WTC11 (cell line): ENCODE results near the gene MOGAT2. TPM values are rescaled to one million over a fixed set of nuclear protein-coding genes. Genes with fewer than 3 reads are reported as not detected.

Source experiments
- ATAC-seq: fragments of 200-7000 bp; cut with Tn5 transposase; 2 replicates; pipeline ENCODE4 v1.10.0; 2021; ENCODE audit warnings: mild to moderate bottlenecking, moderate library complexity
- CTCF ChIA-PET: fragments of 300-600 bp; sonication (Branson Sonifier 250); formaldehyde crosslinking; loops from one replicate; lab custom pipeline; 2021; ENCODE audit warnings: antibody characterized with exemption; lab: Charles Lee
- POLR2A ChIA-PET: fragments of 350-600 bp; sonication (Branson Sonifier 250); formaldehyde crosslinking; loops from one replicate; lab custom pipeline; 2021; ENCODE audit warnings: antibody characterized with exemption; lab: Charles Lee
- DNase-seq: peaks from one replicate; pipeline ENCODE4 v3.0.0; 2021; ENCODE audit warnings: low spot score
- H3K27ac Mint-ChIP-seq: 2 replicates; pipeline ENCODE4 v1.8.0; 2021; ENCODE audit warnings: mixed read lengths
- H3K27me3 Mint-ChIP-seq: 2 replicates; pipeline ENCODE4 v1.8.0; 2021; ENCODE audit warnings: low read depth, mild to moderate bottlenecking, moderate library complexity, mixed read lengths
- H3K36me3 Mint-ChIP-seq: 2 replicates; pipeline ENCODE4 v1.8.0; 2021; ENCODE audit warnings: mixed read lengths
- H3K4me1 Mint-ChIP-seq: 2 replicates; pipeline ENCODE4 v1.8.0; 2022; ENCODE audit warnings: mixed read lengths
- H3K4me3 Mint-ChIP-seq: 2 replicates; pipeline ENCODE4 v1.8.0; 2021; ENCODE audit warnings: mild to moderate bottlenecking, moderate library complexity, mixed read lengths
- H3K9me3 Mint-ChIP-seq: 2 replicates; pipeline ENCODE4 v1.8.0; 2021; ENCODE audit warnings: mixed read lengths
- ATF1 ChIP-seq: sonication (generic); formaldehyde crosslinking; IDR thresholded peaks from 2 replicates; pipeline ENCODE4 v1.8.1; 2023; ENCODE audit warnings: mild to moderate bottlenecking, moderate library complexity, missing genetic modification reagents
- EMX1 ChIP-seq: fragments of 250-450 bp; sonication (Bioruptor Pico); IDR thresholded peaks from 2 replicates; pipeline ENCODE4 v1.8.0; 2021; ENCODE audit warnings: mild to moderate bottlenecking
- FOXJ3 ChIP-seq: sonication (generic); formaldehyde crosslinking; IDR thresholded peaks from 2 replicates; pipeline ENCODE4 v1.9.0; 2021; ENCODE audit warnings: missing genetic modification reagents, mild to moderate bottlenecking, borderline replicate concordance
- GTF2I ChIP-seq: fragments of 250-450 bp; sonication (Bioruptor Pico); conservative IDR thresholded peaks from 2 replicates; pipeline ENCODE4 v1.4.0; 2021; ENCODE audit warnings: mild to moderate bottlenecking
- HMGA2 ChIP-seq: fragments of 250-450 bp; sonication (Bioruptor Pico); IDR thresholded peaks from 2 replicates; pipeline ENCODE4 v1.4.0; 2021; ENCODE audit warnings: mild to moderate bottlenecking, moderate library complexity
- MYBL2 ChIP-seq: sonication (generic); formaldehyde crosslinking; IDR thresholded peaks from 2 replicates; pipeline ENCODE4 v1.8.1; 2023; ENCODE audit warnings: mild to moderate bottlenecking, moderate library complexity, missing genetic modification reagents
- NR1H2 ChIP-seq: sonication (generic); formaldehyde crosslinking; IDR thresholded peaks from 2 replicates; pipeline ENCODE4 v1.9.0; 2021; ENCODE audit warnings: mild to moderate bottlenecking, moderate library complexity, missing genetic modification reagents
- SP1 ChIP-seq: sonication (generic); formaldehyde crosslinking; conservative IDR thresholded peaks from 2 replicates; pipeline ENCODE4 v1.8.1; 2022; ENCODE audit warnings: missing genetic modification reagents
- ZBTB21 ChIP-seq: sonication (generic); formaldehyde crosslinking; IDR thresholded peaks from 2 replicates; pipeline ENCODE4 v1.8.1; 2023; ENCODE audit warnings: mild to moderate bottlenecking, missing genetic modification reagents, borderline replicate concordance
- ZNF121 ChIP-seq: sonication (generic); formaldehyde crosslinking; IDR thresholded peaks from 2 replicates; pipeline ENCODE4 v1.8.0; 2023; ENCODE audit warnings: missing genetic modification reagents
- ZNF138 ChIP-seq: sonication (generic); formaldehyde crosslinking; conservative IDR thresholded peaks from 2 replicates; pipeline ENCODE4 v1.8.1; 2022; ENCODE audit warnings: mild to moderate bottlenecking, moderate library complexity, missing genetic modification reagents
- ZNF232 ChIP-seq: sonication (generic); formaldehyde crosslinking; IDR thresholded peaks from 2 replicates; pipeline ENCODE4 v1.8.0; 2022; ENCODE audit warnings: mild to moderate bottlenecking, missing genetic modification reagents
- total RNA-seq: library from RNA; stranded (reverse); gene quantifications from 3 replicates; pipeline ENCODE4 v1.2.3, GENCODE V29; 2021
- TF ChIP-seq, protein P1 (sequence below): sonication (generic); formaldehyde crosslinking; IDR thresholded peaks from 2 replicates; pipeline ENCODE4 v1.8.1; 2023; ENCODE audit warnings: mild to moderate bottlenecking, missing genetic modification reagents
- TF ChIP-seq, protein P2 (sequence below): sonication (generic); formaldehyde crosslinking; IDR thresholded peaks from 2 replicates; pipeline ENCODE4 v1.8.0; 2022; ENCODE audit warnings: mild to moderate bottlenecking, missing genetic modification reagents
- TF ChIP-seq, protein P3 (sequence below): sonication (generic); formaldehyde crosslinking; IDR thresholded peaks from 2 replicates; pipeline ENCODE4 v1.8.1; 2023; ENCODE audit warnings: mild to moderate bottlenecking, missing genetic modification reagents
- TF ChIP-seq, protein P4 (sequence below): sonication (generic); formaldehyde crosslinking; IDR thresholded peaks from 2 replicates; pipeline ENCODE4 v1.8.0; 2023; ENCODE audit warnings: missing genetic modification reagents, mild to moderate bottlenecking, borderline replicate concordance
- TF ChIP-seq, protein P5 (sequence below): fragments of 250-450 bp; sonication (Bioruptor Pico); IDR thresholded peaks from 2 replicates; pipeline ENCODE4 v1.8.0; 2021; ENCODE audit warnings: mild to moderate bottlenecking
- TF ChIP-seq, protein P6 (sequence below): fragments of 250-450 bp; sonication (Bioruptor Pico); IDR thresholded peaks from 2 replicates; pipeline ENCODE4 v1.9.0; 2021; ENCODE audit warnings: mild to moderate bottlenecking
- TF ChIP-seq, protein P7 (sequence below): sonication (generic); formaldehyde crosslinking; IDR thresholded peaks from 2 replicates; pipeline ENCODE4 v1.8.1; 2023; ENCODE audit warnings: mild to moderate bottlenecking, missing genetic modification reagents, moderate library complexity
- TF ChIP-seq, protein P8 (sequence below): sonication (generic); formaldehyde crosslinking; IDR thresholded peaks from 2 replicates; pipeline ENCODE4 v1.8.1; 2022; ENCODE audit warnings: low read depth, missing genetic modification reagents, borderline replicate concordance

The MOGAT2 gene
- total RNA-seq, 1 experiment from 2014 or later, result not detected

DNA sequence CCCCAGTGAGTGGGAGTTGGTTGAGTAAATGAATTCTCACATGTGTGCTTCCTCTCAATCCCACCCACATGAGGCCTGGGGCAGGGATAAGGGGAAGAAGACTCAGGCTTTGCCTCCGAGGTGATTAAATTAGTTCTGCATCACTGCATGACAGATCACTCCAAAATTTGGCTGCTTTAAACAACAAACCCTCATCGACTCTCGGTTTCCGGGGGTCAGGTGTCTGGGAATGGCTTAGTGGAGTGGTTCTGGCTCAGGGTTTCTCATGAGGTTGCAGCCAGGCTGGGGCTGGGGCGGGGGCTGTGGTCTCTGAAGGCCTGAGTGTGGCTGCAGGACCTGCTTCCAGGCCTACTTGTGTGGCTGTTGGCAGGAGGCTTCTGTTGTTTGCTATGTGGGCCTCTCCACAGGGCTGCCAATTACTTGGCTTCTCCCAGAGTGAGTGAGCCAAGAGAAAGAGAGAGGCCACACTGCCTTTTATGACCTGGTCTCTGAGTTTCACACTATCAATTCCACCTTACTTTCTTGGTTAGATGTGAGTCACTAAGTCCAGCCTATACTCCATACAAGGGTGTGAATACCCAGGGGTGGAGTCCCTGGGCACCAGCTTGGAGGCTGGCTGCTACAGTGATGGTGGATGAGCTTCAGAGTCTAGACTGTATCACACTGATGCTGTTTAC lies 15.9 kb downstream of the MOGAT2 start:
- 0 out of 2 replicates have a peak, but pooled peaks cover 3% of the 10 kb centered on the region for H3K4me1 Mint-ChIP-seq
- no peaks in the 10 kb centered on the region for H3K9me3 Mint-ChIP-seq
- H3K27ac Mint-ChIP-seq, result no peak overlapping the region
- no peak for TF ChIP-seq NR1H2 (CRISPR knock-in tag)
- TF ChIP-seq ZNF232 (CRISPR knock-in tag), result no peak
- TF ChIP-seq MYBL2, result no peak
- TF ChIP-seq HMGA2 (CRISPR knock-in tag), result no peak
- TF ChIP-seq, protein P1, sequence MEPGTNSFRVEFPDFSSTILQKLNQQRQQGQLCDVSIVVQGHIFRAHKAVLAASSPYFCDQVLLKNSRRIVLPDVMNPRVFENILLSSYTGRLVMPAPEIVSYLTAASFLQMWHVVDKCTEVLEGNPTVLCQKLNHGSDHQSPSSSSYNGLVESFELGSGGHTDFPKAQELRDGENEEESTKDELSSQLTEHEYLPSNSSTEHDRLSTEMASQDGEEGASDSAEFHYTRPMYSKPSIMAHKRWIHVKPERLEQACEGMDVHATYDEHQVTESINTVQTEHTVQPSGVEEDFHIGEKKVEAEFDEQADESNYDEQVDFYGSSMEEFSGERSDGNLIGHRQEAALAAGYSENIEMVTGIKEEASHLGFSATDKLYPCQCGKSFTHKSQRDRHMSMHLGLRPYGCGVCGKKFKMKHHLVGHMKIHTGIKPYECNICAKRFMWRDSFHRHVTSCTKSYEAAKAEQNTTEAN (CRISPR knock-in tag), result no peak
- no peak for TF ChIP-seq EMX1 (CRISPR knock-in tag)
- TF ChIP-seq GTF2I, result no peak
- TF ChIP-seq ZBTB21, result no peak
- TF ChIP-seq, protein P2, sequence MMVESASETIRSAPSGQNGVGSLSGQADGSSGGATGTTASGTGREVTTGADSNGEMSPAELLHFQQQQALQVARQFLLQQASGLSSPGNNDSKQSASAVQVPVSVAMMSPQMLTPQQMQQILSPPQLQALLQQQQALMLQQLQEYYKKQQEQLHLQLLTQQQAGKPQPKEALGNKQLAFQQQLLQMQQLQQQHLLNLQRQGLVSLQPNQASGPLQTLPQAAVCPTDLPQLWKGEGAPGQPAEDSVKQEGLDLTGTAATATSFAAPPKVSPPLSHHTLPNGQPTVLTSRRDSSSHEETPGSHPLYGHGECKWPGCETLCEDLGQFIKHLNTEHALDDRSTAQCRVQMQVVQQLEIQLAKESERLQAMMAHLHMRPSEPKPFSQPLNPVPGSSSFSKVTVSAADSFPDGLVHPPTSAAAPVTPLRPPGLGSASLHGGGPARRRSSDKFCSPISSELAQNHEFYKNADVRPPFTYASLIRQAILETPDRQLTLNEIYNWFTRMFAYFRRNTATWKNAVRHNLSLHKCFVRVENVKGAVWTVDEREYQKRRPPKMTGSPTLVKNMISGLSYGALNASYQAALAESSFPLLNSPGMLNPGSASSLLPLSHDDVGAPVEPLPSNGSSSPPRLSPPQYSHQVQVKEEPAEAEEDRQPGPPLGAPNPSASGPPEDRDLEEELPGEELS (CRISPR knock-in tag), result no peak
- TF ChIP-seq, protein P3, sequence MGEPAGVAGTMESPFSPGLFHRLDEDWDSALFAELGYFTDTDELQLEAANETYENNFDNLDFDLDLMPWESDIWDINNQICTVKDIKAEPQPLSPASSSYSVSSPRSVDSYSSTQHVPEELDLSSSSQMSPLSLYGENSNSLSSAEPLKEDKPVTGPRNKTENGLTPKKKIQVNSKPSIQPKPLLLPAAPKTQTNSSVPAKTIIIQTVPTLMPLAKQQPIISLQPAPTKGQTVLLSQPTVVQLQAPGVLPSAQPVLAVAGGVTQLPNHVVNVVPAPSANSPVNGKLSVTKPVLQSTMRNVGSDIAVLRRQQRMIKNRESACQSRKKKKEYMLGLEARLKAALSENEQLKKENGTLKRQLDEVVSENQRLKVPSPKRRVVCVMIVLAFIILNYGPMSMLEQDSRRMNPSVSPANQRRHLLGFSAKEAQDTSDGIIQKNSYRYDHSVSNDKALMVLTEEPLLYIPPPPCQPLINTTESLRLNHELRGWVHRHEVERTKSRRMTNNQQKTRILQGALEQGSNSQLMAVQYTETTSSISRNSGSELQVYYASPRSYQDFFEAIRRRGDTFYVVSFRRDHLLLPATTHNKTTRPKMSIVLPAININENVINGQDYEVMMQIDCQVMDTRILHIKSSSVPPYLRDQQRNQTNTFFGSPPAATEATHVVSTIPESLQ (CRISPR knock-in tag), result no peak
- TF ChIP-seq, protein P4, sequence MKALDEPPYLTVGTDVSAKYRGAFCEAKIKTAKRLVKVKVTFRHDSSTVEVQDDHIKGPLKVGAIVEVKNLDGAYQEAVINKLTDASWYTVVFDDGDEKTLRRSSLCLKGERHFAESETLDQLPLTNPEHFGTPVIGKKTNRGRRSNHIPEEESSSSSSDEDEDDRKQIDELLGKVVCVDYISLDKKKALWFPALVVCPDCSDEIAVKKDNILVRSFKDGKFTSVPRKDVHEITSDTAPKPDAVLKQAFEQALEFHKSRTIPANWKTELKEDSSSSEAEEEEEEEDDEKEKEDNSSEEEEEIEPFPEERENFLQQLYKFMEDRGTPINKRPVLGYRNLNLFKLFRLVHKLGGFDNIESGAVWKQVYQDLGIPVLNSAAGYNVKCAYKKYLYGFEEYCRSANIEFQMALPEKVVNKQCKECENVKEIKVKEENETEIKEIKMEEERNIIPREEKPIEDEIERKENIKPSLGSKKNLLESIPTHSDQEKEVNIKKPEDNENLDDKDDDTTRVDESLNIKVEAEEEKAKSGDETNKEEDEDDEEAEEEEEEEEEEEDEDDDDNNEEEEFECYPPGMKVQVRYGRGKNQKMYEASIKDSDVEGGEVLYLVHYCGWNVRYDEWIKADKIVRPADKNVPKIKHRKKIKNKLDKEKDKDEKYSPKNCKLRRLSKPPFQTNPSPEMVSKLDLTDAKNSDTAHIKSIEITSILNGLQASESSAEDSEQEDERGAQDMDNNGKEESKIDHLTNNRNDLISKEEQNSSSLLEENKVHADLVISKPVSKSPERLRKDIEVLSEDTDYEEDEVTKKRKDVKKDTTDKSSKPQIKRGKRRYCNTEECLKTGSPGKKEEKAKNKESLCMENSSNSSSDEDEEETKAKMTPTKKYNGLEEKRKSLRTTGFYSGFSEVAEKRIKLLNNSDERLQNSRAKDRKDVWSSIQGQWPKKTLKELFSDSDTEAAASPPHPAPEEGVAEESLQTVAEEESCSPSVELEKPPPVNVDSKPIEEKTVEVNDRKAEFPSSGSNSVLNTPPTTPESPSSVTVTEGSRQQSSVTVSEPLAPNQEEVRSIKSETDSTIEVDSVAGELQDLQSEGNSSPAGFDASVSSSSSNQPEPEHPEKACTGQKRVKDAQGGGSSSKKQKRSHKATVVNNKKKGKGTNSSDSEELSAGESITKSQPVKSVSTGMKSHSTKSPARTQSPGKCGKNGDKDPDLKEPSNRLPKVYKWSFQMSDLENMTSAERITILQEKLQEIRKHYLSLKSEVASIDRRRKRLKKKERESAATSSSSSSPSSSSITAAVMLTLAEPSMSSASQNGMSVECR (CRISPR knock-in tag), result no peak
- TF ChIP-seq, protein P5, sequence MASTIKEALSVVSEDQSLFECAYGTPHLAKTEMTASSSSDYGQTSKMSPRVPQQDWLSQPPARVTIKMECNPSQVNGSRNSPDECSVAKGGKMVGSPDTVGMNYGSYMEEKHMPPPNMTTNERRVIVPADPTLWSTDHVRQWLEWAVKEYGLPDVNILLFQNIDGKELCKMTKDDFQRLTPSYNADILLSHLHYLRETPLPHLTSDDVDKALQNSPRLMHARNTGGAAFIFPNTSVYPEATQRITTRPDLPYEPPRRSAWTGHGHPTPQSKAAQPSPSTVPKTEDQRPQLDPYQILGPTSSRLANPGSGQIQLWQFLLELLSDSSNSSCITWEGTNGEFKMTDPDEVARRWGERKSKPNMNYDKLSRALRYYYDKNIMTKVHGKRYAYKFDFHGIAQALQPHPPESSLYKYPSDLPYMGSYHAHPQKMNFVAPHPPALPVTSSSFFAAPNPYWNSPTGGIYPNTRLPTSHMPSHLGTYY, result no peak
- TF ChIP-seq ZNF138 (CRISPR knock-in tag), result no peak
- TF ChIP-seq, protein P6, sequence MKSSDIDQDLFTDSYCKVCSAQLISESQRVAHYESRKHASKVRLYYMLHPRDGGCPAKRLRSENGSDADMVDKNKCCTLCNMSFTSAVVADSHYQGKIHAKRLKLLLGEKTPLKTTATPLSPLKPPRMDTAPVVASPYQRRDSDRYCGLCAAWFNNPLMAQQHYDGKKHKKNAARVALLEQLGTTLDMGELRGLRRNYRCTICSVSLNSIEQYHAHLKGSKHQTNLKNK (CRISPR knock-in tag), result no peak
- no peak for TF ChIP-seq FOXJ3 (CRISPR knock-in tag)
- no peak for TF ChIP-seq SP1 (CRISPR knock-in tag)
- TF ChIP-seq ZNF121, result no peak
- TF ChIP-seq, protein P7, sequence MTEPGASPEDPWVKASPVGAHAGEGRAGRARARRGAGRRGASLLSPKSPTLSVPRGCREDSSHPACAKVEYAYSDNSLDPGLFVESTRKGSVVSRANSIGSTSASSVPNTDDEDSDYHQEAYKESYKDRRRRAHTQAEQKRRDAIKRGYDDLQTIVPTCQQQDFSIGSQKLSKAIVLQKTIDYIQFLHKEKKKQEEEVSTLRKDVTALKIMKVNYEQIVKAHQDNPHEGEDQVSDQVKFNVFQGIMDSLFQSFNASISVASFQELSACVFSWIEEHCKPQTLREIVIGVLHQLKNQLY (CRISPR knock-in tag), result no peak
- no peak for TF ChIP-seq ATF1 (CRISPR knock-in tag)
- TF ChIP-seq, protein P8, sequence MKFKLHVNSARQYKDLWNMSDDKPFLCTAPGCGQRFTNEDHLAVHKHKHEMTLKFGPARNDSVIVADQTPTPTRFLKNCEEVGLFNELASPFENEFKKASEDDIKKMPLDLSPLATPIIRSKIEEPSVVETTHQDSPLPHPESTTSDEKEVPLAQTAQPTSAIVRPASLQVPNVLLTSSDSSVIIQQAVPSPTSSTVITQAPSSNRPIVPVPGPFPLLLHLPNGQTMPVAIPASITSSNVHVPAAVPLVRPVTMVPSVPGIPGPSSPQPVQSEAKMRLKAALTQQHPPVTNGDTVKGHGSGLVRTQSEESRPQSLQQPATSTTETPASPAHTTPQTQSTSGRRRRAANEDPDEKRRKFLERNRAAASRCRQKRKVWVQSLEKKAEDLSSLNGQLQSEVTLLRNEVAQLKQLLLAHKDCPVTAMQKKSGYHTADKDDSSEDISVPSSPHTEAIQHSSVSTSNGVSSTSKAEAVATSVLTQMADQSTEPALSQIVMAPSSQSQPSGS (CRISPR knock-in tag), result no peak
- DNase-seq (no peak), ATAC-seq (no peak)
- POLR2A ChIA-PET, result no interaction called here
- no peak overlapping the region for H3K4me3 Mint-ChIP-seq
- CTCF ChIA-PET, result interaction anchor here (2.1 kb wide), 1 partner anchor 10 kb away, joined by 10 read pairs; no protein-coding TSS in a partner anchor
- no peaks in the 10 kb centered on the region for H3K36me3 Mint-ChIP-seq
- no peaks in the 10 kb centered on the region; the same call in 1 of the 2 replicates for H3K27me3 Mint-ChIP-seq
